Measurements from ENCODE around the gene HPDL. TPM values are rescaled to one million over a fixed set of nuclear protein-coding genes. Genes with fewer than 3 reads are reported as not detected.

The HPDL gene
- total RNA-seq, 2 experiments from 2014 or later: 5.5 to 5.6 TPM

- H3K4me1 Mint-ChIP-seq: peaks cover 44% of the 10 kb centered on the region
- ChIA-PET CTCF (interaction anchor here (0.6 to 11.5 kb wide), 43 partner anchors 10 to 1091 kb away, joined by 3 to 331 read pairs (median 4); partner anchors contain the start of genes BTBD19, CCDC163, EIF2B3 and HECTD3), POLR2A (interaction anchor here (0.7 to 5.8 kb wide), 27 partner anchors 17 to 584 kb away, joined by 3 to 112 read pairs (median 7); partner anchors contain the start of genes BTBD19, CCDC163, EIF2B3 and HECTD3)
- no peaks in the 10 kb centered on the region for H3K9me3 Mint-ChIP-seq
- peak overlapping the region; percentile 83 for H3K4me3 Mint-ChIP-seq
- DNase-seq: peak; percentile 99
- H3K27me3 Mint-ChIP-seq: no peaks in the 10 kb centered on the region
- no peaks in the 10 kb centered on the region for H3K36me3 Mint-ChIP-seq (ENCODE audit: low read depth)
- H3K27ac Mint-ChIP-seq: peak overlapping the region; percentile 86
These were observed 23.0 kb upstream of the HPDL start for GRCh38 chr1:45303520-45304310.

- ChIA-PET POLR2A (interaction anchor here (0.8 to 5.8 kb wide), 17 partner anchors 22 to 583 kb away, joined by 3 to 112 read pairs (median 7); partner anchors contain the start of genes CCDC163, EIF2B3, HECTD3 and HPDL), CTCF (interaction anchor here (1.1 to 11.5 kb wide), 9 partner anchors 10 to 511 kb away, joined by 3 to 331 read pairs (median 5); partner anchors contain the start of genes HECTD3, HPDL, TESK2 and TOE1)
- H3K27me3 Mint-ChIP-seq: no peaks in the 10 kb centered on the region
- peak overlapping the region; percentile 83 for H3K4me3 Mint-ChIP-seq
- no peaks in the 10 kb centered on the region for H3K36me3 Mint-ChIP-seq (ENCODE audit: low read depth)
- DNase-seq: no peak
- peaks cover 44% of the 10 kb centered on the region for H3K4me1 Mint-ChIP-seq
- no peaks in the 10 kb centered on the region for H3K9me3 Mint-ChIP-seq
- peak overlapping the region; percentile 86 for H3K27ac Mint-ChIP-seq
These were observed 22.2 kb upstream of the HPDL start for GRCh38 chr1:45304311-45305081.

GRCh38 chr1:45305231-45305630, 21.5 kb upstream of the HPDL start:
- no peaks in the 10 kb centered on the region for H3K27me3 Mint-ChIP-seq
- no peaks in the 10 kb centered on the region for H3K9me3 Mint-ChIP-seq
- no peaks in the 10 kb centered on the region for H3K36me3 Mint-ChIP-seq (ENCODE audit: low read depth)
- ChIA-PET POLR2A (interaction anchor here (0.8 to 5.8 kb wide), 6 partner anchors 21 to 583 kb away, joined by 3 to 112 read pairs (median 12); partner anchors contain the start of genes CCDC163, HECTD3, HPDL and MMACHC), CTCF (interaction anchor here (1.0 to 11.5 kb wide), 6 partner anchors 22 to 290 kb away, joined by 3 to 331 read pairs (median 4); partner anchors contain the start of genes HECTD3, HPDL, MUTYH and TESK2)
- H3K27ac Mint-ChIP-seq: peak overlapping the region; percentile 86
- peaks cover 44% of the 10 kb centered on the region for H3K4me1 Mint-ChIP-seq
- peak overlapping the region; percentile 43 for H3K4me3 Mint-ChIP-seq
- no peak for DNase-seq

- Mint-ChIP-seq H3K27me3 (peaks cover 2% of the 10 kb centered on the region), H3K4me1 (peaks cover 41% of the 10 kb centered on the region), H3K4me3 (no peak overlapping the region), H3K36me3 (ENCODE audit: low read depth) (no peaks in the 10 kb centered on the region), H3K27ac (peak overlapping the region; percentile 63), H3K9me3 (no peaks in the 10 kb centered on the region)
- ChIA-PET CTCF (interaction anchor here (1.4 to 11.5 kb wide), 5 partner anchors 15 to 291 kb away, joined by 3 to 331 read pairs (median 4); partner anchors contain the start of genes HECTD3, PRDX1, TESK2 and UROD), POLR2A (interaction anchor here (0.6 to 5.8 kb wide), 6 partner anchors 20 to 585 kb away, joined by 3 to 112 read pairs (median 12); partner anchors contain the start of genes HECTD3, HPDL, MUTYH and RNU5D-1)
- DNase-seq: peak; percentile 45
These were observed 20.4 kb upstream of the HPDL start for GRCh38 chr1:45306319-45306718.

- Mint-ChIP-seq H3K4me1 (peaks cover 38% of the 10 kb centered on the region), H3K9me3 (no peaks in the 10 kb centered on the region)
- POLR2A ChIA-PET: interaction anchor here (1.2 to 5.8 kb wide), 5 partner anchors 19 to 585 kb away, joined by 6 to 112 read pairs (median 18); partner anchors contain the start of genes HECTD3, HPDL, MUTYH and RNU5D-1
These were observed 19.8 kb upstream of the HPDL start for GRCh38 chr1:45306905-45307304.

GRCh38 chr1:45314266-45314665, 12.4 kb upstream of the HPDL start:
- H3K4me1 Mint-ChIP-seq: no peaks in the 10 kb centered on the region
- POLR2A ChIA-PET: interaction anchor here (1.1 kb wide), 1 partner anchor 25 kb away, joined by 3 read pairs; no protein-coding TSS in a partner anchor
- no peak for DNase-seq
- no peaks in the 10 kb centered on the region for H3K36me3 Mint-ChIP-seq (ENCODE audit: low read depth)
- H3K27ac Mint-ChIP-seq: no peak overlapping the region
- H3K9me3 Mint-ChIP-seq: no peaks in the 10 kb centered on the region
- CTCF ChIA-PET: interaction anchor here (2.4 kb wide), 1 partner anchor 11 kb away, joined by 13 read pairs; no protein-coding TSS in a partner anchor
- peaks cover 4% of the 10 kb centered on the region for H3K27me3 Mint-ChIP-seq
- no peak overlapping the region for H3K4me3 Mint-ChIP-seq

More at GRCh38 chr1:45306905-45307304, 19.8 kb upstream of the HPDL start:
- Mint-ChIP-seq H3K4me3 (no peak overlapping the region), H3K27ac (peak overlapping the region; percentile 63), H3K36me3 (ENCODE audit: low read depth) (no peaks in the 10 kb centered on the region), H3K27me3 (peaks cover 2% of the 10 kb centered on the region)
- DNase-seq: no peak
- CTCF ChIA-PET: interaction anchor here (1.4 to 11.5 kb wide), 4 partner anchors 14 to 292 kb away, joined by 3 to 331 read pairs (median 26); partner anchors contain the start of genes HECTD3, PRDX1, TESK2 and UROD

GRCh38 chr1:45317166-45317565, 9.5 kb upstream of the HPDL start:
- Mint-ChIP-seq H3K36me3 (ENCODE audit: low read depth) (no peaks in the 10 kb centered on the region), H3K4me3 (no peak overlapping the region), H3K27me3 (peaks cover 2% of the 10 kb centered on the region), H3K9me3 (no peaks in the 10 kb centered on the region), H3K4me1 (no peaks in the 10 kb centered on the region), H3K27ac (no peak overlapping the region)
- CTCF ChIA-PET: no interaction called here
- DNase-seq: no peak
- POLR2A ChIA-PET: no interaction called here

- no peak for DNase-seq
- H3K27me3 Mint-ChIP-seq: no peaks in the 10 kb centered on the region
- no peak overlapping the region for H3K4me3 Mint-ChIP-seq
- H3K36me3 Mint-ChIP-seq (ENCODE audit: low read depth): no peaks in the 10 kb centered on the region
- H3K9me3 Mint-ChIP-seq: no peaks in the 10 kb centered on the region
- CTCF ChIA-PET: interaction anchor here (1.5 kb wide), 1 partner anchor 16 kb away, joined by 5 read pairs; no protein-coding TSS in a partner anchor
- H3K27ac Mint-ChIP-seq: no peak overlapping the region
- POLR2A ChIA-PET: interaction anchor here (1.0 kb wide), 1 partner anchor 17 kb away, joined by 3 read pairs; no protein-coding TSS in a partner anchor
- H3K4me1 Mint-ChIP-seq: no peaks in the 10 kb centered on the region
These were observed 6.9 kb upstream of the HPDL start for GRCh38 chr1:45319761-45320160.

- DNase-seq: no peak
- POLR2A ChIA-PET: no interaction called here
- Mint-ChIP-seq H3K4me1 (peaks cover 6% of the 10 kb centered on the region), H3K27ac (no peak overlapping the region), H3K27me3 (no peaks in the 10 kb centered on the region), H3K9me3 (no peaks in the 10 kb centered on the region), H3K4me3 (no peak overlapping the region), H3K36me3 (ENCODE audit: low read depth) (no peaks in the 10 kb centered on the region)
- CTCF ChIA-PET: interaction anchor here (1.0 to 1.2 kb wide), 2 partner anchors 13 to 15 kb away, joined by 3 to 4 read pairs; no protein-coding TSS in a partner anchor
These were observed 5.3 kb upstream of the HPDL start for GRCh38 chr1:45321444-45321843.

GRCh38 chr1:45322486-45323040, 4.1 kb upstream of the HPDL start:
- CTCF ChIA-PET: no interaction called here
- Mint-ChIP-seq H3K4me1 (peaks cover 8% of the 10 kb centered on the region), H3K27ac (no peak overlapping the region), H3K27me3 (no peaks in the 10 kb centered on the region), H3K9me3 (no peaks in the 10 kb centered on the region), H3K36me3 (ENCODE audit: low read depth) (no peaks in the 10 kb centered on the region), H3K4me3 (no peak overlapping the region)
- POLR2A ChIA-PET: interaction anchor here (9.9 kb wide), 1 partner anchor 16 kb away, joined by 143 read pairs; the partner anchor contains the start of genes MUTYH and TOE1
- no peak for DNase-seq

GRCh38 chr1:45325851-45326506, 716 bp upstream of the HPDL start:
- peaks cover 11% of the 10 kb centered on the region for H3K36me3 Mint-ChIP-seq (ENCODE audit: low read depth)
- POLR2A ChIA-PET: interaction anchor here (1.2 to 9.9 kb wide), 10 partner anchors 9 to 604 kb away, joined by 3 to 143 read pairs (median 6); partner anchors contain the start of genes BTBD19, CCDC163, DYNLT4 and HECTD3
- DNase-seq: no peak
- H3K27ac Mint-ChIP-seq: no peak overlapping the region
- H3K4me1 Mint-ChIP-seq: peaks cover 25% of the 10 kb centered on the region
- no peaks in the 10 kb centered on the region for H3K9me3 Mint-ChIP-seq
- H3K4me3 Mint-ChIP-seq: peak overlapping the region; percentile 74
- no peaks in the 10 kb centered on the region for H3K27me3 Mint-ChIP-seq
- CTCF ChIA-PET: interaction anchor here (0.8 to 2.7 kb wide), 4 partner anchors 9 to 23 kb away, joined by 3 to 16 read pairs (median 6); partner anchors contain the start of genes MUTYH and TOE1
